SK-N-MC (cell line): Measurements from ENCODE around the gene NOS1.

Experiments
- EZH2 ChIP-seq: fragments of 200-600 bp; sonication (generic); IDR thresholded peaks from one replicate; pipeline ENCODE4 v1.6.1; 2017; ENCODE audit warnings: antibody characterized with exemption
- POLR2AphosphoS5 ChIP-seq: IDR thresholded peaks from 2 replicates; pipeline ENCODE4 v1.6.1; 2012; ENCODE audit warnings: mild to moderate bottlenecking, low read depth, low read length, borderline replicate concordance

- TF ChIP-seq POLR2AphosphoS5: no peak
- no peak for TF ChIP-seq EZH2
Observed at GRCh38 chr12:117367006-117367638, 5.7 kb upstream of the NOS1 start.
